ENCODE measurements around the gene TMEM203. TPM values are rescaled to one million over a fixed set of nuclear protein-coding genes. Genes with fewer than 3 reads are reported as not detected.
"Not testable (repeated sequence)": the region's sequence is repeated elsewhere in the genome, so short reads cannot be mapped to it uniquely, and the experiment has no call there.

Gene TMEM203
- total RNA-seq, 1 donor from 2014 or later, result 37.6 TPM

DNA sequence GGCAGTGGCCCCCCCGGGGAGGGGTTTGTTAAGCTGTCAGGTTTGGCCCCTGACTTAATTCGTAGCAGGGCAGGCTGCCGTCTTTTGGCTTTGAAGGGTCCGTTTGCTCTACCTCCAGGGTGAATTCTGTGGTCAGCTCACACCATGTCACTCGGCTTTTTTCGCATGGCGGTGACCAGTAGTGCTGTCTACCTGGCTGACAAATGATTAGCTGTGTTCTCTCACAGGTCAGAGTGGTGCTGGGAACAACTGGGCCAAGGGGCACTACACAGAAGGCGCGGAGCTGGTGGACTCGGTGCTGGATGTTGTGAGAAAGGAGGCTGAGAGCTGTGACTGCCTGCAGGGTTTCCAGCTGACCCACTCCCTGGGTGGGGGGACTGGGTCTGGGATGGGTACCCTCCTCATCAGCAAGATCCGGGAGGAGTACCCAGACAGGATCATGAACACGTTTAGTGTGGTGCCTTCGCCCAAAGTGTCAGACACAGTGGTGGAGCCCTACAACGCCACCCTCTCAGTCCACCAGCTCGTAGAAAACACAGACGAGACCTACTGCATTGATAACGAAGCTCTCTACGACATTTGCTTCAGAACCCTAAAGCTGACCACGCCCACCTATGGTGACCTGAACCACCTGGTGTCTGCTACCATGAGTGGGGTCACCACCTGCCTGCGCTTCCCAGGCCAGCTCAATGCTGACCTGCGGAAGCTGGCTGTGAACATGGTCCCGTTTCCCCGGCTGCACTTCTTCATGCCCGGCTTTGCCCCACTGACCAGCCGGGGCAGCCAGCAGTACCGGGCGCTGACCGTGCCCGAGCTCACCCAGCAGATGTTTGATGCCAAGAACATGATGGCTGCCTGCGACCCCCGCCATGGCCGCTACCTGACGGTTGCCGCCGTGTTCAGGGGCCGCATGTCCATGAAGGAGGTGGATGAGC lies 37.1 kb upstream of the TMEM203 start:
- DNase-seq (ENCODE audit: low spot score), result no peak

DNA sequence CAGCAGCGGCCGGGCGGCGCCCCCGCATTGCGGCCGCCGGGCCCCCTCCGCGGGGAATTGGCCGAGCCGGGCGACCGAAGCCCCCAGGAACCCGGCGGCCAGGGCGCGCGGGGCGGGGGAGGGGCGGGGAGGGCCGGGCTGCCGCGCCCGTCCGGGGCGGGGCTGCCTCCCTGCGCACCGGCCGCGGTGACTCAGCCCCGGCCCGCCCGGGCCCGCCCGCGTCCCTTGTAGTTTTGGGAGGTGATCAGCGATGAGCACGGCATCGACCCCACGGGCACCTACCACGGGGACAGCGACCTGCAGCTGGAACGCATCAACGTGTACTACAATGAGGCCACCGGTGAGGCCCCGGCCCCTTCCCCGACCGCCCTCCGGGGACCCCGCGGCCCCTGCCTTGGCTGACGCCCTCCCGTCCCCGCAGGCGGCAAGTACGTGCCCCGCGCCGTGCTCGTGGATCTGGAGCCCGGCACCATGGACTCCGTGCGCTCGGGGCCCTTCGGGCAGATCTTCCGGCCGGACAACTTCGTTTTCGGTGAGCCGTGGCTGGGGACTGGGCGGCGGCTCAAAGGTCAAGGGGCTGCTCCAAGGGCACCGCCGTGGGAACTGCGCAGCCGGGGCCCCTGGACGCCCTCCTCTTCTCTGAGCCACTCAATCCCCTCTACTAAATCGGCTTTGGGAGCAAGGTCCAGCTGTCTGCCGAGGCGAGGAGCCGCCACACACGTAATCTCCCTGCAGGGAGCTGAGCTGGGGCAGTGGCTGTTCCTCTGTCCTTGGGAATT lies 36.2 kb upstream of the TMEM203 start:
- DNase-seq (ENCODE audit: low spot score), result no peak

DNA sequence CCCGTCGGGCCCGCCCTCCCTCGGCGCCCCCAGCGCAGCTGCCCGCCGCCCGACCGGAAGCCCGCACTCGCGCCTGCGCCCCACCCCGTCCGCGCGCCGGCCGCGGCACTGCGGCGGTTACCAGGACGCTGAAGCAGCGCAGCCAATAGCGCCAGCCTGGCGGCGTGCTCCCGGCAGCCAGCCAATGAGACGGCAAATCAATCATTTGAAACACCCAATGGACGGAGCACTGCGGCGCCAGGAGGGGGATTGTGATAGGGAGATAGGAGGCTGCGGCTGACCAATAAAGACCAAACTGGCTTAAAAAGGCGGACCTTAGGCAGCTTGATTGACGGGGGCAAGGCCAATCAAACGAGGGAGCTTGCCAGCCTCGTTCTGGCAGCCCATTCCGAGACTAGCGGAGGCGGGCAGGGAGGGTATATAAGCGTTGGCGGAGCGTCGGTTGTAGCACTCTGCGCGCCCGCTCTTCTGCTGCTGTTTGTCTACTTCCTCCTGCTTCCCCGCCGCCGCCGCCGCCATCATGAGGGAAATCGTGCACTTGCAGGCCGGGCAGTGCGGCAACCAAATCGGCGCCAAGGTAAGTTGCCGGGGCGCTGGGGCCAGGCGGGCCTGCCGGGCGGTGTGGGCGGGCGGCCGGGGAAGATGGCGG lies 35.5 kb upstream of the TMEM203 start, which contains the start of gene TUBB4B:
TUBB4B (plus strand) TSS at position 447 of the 649 bp plus-strand sequence; CDS start at position 521, 74 bp downstream.
- peak; percentile 99 for DNase-seq (ENCODE audit: low spot score)

DNA sequence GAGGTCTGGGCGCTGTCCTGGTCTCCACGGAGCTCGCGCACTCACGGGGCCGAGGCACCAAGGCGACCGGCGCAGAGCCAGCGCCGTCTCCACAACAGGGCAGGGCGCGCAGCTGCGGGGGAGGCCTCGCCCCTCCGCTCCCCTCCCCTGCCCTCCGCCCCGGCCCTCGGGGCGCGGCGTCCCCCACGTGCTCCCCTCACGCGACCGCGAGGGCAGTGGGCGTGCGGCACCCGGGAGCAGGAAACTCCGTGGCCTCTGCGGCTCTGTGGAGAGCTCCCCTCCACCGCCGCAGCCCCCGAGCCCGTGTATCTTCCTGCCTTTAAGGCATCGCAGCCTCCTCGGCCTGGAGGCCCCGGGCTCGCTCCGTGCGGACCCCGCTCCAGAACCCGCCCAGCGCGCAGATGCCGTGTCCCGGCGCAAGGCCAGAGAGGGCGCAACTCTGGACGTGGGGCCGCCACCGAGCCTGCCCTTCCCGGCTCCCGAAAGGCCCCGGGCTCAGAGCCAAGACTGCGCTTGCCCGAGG lies 34.9 kb upstream of the TMEM203 start:
- peak; percentile 60 for DNase-seq (ENCODE audit: low spot score)

DNA sequence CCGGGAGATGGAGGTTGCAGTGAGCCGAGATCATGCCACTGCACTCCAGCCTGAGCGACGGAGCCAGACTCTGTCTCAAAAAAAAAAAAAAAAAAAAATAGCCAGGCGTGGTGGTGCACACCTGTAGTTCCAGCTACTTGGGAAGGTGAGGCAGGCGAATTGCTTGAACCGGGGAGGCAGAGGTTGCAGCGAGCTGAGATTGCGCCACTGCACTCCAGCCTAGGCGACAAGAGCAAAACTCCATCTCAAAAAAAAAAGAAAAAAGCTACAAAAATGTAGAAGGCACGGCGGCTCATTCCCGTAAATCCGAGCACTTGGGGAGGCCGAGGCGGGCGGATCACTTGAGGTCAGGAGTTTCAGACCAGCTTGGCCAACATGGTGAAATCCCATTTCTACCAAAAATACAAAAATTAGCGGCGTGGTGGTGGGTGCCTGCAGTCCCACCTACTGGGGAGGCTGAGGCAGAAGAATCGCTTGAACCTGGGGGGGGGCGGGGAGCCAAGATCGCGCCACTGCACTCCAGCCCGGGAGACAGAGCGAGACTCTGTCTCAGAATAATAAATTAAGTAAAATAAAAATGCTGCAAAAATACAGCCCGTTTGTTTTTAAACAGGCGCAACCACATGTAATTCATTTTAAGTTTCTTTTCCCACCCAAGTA lies 34.2 kb upstream of the TMEM203 start:
- DNase-seq (ENCODE audit: low spot score), result not testable (repeated sequence)

DNA sequence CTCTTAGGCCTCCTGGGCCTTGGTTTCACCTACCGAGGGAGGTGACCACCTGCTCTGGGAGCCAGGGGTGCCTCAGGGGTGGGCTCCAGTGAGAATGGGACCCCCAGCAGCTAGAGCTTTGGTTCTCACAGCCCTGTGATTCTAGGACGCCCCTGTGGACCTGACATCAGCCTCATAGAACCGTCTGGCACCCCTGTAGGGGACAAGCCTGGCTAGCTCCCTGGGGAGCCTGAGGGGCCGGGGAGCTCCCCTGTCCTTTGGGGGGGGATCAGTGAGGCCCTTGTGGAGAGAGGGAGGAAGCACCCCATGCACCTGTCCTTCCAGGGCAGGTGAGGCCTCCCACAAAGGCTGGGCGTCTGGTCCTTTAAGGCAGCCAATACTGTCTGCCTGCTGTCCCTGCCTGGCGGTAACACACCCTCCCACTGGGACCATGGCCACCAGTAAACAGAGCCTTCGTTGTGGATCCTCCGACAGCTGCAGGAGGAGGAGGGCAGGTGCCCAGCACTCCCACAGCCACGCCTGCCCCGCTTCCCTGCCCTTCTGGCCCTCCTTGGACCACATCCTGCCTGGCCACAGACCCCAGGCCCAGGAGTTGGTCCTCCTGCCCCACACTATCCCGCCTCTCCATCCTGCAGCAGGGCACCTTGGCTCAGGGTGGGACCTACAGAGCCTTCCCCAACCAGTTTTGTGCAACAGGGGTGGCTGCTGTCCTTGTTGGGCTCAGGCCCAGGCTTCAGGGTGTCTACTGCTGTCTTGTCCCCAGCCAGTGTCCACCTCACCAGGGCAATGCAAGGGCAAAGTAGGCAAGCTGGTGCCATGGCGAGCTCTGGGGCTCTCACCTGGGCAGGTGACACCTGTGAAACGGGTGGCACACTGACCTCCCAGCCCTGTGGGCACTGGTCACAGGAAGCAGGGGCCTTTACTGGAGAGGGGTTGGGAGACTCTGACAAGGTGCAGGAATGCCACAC lies 32.6 kb upstream of the TMEM203 start:
- DNase-seq (ENCODE audit: low spot score), result no peak

DNA sequence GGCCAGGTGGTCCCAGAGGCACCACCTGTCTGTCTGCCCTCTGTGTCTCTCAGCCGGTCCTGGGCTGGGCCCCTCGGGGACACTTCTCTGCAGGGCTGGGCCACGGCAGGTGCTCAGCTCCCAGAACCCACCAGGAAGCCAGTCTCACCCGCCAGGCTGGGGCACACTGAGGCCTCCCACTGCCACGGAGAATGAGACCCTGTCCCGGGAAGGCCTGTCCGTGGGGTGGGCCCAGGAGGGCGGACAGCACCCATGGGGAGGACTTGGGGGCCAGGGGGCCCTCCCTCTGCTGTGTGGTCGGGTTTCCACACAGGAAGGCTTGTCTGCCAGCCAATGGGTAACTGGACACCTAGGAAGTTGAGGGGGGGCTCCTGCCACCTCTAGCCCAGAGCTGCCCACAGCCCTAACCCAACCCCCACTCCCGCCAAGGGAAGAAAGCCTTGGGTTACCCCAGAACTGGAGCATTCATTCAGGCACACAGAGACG lies 31.5 kb upstream of the TMEM203 start:
- no peak for DNase-seq (ENCODE audit: low spot score)

DNA sequence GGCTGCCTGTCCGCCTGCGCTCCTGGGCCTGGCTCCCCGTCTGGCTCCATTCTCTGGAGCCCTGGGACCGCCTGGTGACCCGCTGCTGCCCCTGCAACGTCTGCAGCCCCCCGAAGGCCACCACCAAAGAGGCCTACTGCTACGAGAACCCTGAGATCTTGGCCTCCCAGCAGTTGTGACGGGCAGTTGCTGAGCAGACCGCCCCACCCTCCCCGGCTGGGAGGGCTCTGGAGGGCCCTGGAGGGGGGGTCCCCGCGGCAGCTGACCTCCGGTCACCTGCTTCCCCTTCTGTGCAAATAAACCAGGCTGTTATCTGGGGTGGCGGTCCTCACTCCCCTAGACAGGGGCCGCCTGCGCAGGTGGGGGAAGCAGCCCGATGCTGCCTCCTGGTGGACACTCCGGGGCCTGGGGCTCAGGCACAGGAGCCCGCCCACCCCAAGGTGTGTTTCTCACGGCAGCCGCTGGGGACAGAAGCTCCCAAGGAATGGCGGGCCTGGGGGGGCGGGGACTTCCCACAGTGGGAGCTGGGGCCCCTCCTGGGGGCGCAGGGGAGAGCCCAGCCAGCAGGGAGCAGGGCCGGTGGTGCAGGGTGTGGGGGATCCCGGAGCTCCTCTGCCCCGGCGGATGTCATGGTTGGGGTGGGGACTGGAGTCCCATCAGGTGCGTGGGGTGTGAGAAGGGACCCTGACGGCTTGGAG lies 30.9 kb upstream of the TMEM203 start:
- peak; percentile 85 for DNase-seq (ENCODE audit: low spot score)

DNA sequence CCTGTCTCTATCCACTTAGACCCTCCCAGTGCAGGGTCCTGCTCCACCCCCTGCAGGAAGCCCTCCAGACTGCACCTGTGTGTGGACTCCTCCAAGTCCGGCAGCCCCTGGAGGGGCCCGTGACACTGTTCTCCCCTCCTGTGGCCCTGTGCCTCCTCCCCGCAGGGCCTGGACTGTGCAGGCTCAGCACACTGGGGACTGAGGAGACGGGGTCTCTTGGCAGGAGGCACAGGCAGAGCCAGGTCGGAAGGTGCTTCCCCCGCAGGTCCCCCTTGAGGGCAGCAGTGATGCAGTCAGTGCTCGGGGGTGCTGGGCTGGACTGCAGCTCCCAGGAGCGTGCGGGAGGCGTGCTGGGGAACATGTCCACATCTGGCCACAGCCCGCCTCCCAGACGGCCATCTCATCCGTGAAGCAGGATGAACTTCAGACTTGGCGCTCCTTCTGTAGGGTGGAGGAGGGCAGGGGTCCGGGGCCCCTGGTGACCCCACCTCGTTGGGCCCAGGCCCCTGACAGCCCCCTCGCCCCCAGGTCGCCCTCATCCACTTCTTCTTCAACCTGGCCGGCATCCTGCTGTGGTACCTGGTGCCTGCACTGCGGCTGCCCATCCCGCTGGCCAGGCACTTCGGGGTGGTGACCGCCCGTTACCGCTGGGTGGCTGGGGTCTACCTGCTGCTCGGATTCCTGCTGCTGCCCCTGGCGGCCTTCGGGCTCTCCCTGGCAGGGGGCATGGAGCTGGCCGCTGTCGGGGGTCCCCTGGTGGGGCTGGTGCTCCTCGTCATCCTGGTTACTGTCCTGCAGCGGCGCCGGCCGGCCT lies 30.2 kb upstream of the TMEM203 start:
- no peak for DNase-seq (ENCODE audit: low spot score)

DNA sequence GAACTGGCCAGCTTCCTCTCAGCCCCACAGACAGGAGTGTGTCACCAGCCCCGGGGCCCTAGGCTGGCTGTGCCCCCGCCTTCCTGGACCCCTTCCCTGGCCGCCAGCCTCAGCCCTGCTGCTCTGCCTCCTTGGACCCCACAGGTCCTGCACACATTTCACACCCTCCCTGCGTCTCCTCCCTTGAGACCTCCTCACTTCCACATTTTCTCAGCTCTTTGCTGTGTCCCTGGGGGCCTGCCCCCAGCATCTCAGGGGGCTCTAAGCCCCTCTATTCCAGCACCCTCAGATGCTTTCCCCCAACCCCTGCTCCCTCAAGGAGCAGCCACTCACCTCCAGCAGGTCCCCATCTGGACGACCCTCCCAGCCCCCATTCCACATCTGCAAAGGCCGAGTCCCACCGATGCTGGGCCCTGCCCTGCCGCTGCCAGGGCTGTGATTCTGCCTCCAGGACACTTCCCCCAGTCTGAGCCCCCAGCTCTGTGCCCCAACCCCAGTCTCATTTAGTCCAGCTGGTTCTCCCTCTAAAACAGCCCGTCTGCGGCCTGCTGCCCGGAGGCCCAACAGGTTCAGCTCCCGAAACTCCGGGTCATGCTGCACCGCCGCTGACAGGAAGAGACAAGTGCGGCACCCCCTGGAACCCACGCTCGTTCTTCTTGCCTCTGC lies 29.4 kb upstream of the TMEM203 start:
- DNase-seq (ENCODE audit: low spot score), result no peak

DNA sequence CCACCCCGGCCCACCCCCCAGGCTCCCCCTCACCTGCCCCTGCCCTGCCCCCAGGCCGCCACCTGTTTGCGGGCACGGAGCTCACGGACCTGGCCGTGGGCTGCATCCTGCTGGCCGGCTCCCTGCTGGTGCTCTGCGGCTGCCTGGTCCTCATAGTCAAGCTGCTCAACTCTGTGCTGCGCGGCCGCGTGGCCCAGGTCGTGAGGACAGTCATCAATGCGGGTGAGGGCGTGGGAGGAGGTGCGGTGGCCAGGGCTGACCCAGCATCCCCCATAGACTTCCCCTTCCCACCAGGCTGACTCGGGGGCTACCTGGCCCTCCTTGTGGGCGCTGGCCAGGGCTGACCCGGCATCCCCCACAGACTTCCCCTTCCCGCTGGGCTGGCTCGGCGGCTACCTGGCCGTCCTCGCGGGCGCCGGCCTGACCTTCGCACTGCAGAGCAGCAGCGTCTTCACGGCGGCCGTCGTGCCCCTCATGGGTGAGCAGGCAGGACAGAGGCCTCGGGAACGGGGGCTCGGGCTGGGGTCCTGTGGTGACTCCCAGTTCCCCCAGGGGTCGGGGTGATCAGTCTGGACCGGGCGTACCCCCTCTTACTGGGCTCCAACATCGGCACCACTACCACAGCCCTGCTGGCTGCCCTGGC lies 28.7 kb upstream of the TMEM203 start:
- DNase-seq (ENCODE audit: low spot score), result no peak

DNA sequence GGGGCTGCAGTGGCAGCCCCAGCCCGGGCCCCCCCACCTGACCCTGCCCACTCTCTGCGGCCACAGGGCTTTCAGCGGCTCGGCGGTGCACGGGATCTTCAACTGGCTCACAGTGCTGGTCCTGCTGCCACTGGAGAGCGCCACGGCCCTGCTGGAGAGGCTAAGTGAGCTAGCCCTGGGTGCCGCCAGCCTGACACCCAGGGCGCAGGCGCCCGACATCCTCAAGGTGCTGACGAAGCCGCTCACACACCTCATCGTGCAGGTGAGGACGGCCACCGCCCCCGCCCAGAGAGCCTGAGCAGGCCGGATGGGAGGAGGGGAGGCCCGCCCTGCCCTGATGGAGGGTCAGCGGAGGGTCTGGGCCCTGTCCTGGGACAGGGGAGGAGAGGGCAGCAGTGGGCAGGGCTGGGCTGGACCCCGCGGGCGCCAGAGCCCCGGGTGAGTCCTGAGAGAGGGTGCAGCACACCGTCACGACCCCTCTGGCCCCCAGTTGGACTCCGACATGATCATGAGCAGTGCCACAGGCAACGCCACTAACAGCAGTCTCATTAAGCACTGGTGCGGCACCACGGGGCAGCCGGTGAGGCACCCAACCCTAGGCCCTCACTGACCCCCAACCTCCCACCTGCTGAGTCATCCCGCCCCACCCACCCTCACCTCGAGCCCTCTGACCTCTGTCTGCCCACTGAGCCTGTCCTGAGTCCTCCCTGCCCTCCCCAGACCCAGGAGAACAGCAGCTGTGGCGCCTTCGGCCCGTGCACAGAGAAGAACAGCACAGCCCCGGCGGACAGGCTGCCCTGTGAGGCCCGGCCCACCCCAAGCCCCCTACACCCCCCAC lies 27.9 kb upstream of the TMEM203 start:
- no peak for DNase-seq (ENCODE audit: low spot score)

DNA sequence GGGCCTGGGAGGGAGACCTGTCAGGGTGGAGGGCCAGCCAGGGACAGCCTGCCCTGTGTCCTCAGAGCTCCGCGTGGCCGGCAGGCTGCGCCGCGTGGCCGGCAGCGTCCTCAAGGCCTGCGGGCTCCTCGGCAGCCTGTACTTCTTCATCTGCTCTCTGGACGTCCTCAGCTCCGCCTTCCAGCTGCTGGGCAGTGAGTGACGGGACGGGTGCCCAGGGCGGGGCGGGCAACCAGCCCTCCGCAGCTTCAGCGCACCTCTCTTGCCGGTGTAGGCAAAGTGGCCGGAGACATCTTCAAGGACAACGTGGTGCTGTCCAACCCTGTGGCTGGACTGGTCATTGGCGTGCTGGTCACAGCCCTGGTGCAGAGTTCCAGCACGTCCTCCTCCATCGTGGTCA lies 27.1 kb upstream of the TMEM203 start:
- no peak for DNase-seq (ENCODE audit: low spot score)

DNA sequence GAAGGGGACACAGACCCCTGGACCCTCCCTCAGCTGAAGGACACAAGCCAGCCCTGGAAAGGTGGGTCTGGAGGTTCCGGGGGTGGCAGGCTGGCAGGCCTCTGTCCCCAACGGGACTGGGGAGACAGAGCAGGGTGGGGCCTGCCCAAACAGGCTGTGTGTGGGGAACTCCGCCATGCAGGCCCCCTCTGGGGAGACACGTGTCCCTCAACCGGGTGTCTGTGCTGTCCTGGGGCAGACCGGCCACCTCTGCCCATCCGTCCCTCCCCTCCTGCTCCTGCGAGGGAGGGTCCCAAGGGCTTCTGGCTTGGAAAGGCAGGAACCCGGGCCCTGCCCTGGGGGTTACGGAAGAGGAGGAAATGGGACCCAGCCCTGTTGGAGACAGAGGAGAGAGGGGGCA lies 26.7 kb upstream of the TMEM203 start:
- no peak for DNase-seq (ENCODE audit: low spot score)

DNA sequence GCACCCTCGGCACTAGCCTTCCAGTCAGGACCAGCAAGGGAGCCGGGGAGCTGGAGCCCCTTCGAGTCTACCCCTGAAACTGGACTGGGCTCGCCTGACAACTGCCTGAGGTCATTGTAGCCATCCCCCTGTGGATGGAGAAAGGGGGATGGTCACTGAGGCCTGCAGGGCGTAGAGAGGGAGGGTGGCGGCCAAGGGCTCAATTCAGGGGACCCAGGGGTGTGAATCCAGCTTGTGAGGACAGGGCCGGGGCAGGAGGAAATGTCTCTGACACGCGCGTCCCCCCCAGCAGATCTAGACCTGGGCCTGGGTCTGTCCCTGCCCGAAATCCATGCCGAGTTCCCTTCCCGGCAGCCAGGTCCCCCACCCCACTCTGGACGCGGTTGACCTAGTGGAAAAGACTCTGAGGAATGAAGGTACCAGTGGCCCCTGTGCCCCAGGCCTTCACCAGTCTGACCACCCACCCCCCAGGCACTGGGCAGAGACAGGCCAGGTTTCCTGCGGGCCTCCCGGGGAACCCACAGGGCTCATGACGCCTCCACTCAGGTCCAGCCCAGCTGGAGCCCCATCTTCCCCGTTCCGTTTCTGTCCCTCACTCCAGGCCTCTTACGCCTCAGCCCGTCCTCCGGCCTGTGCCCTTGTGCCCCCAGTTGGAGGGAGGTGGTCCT lies 26.1 kb upstream of the TMEM203 start:
- no peak for DNase-seq (ENCODE audit: low spot score)

All from mucosa of gallbladder (tissue), 1 donor.